ENCODE measurements around the gene EVL.
A peak's percentile ranks its signal among the peaks of the same experiment; 100 is the strongest.

Gene EVL

DNA sequence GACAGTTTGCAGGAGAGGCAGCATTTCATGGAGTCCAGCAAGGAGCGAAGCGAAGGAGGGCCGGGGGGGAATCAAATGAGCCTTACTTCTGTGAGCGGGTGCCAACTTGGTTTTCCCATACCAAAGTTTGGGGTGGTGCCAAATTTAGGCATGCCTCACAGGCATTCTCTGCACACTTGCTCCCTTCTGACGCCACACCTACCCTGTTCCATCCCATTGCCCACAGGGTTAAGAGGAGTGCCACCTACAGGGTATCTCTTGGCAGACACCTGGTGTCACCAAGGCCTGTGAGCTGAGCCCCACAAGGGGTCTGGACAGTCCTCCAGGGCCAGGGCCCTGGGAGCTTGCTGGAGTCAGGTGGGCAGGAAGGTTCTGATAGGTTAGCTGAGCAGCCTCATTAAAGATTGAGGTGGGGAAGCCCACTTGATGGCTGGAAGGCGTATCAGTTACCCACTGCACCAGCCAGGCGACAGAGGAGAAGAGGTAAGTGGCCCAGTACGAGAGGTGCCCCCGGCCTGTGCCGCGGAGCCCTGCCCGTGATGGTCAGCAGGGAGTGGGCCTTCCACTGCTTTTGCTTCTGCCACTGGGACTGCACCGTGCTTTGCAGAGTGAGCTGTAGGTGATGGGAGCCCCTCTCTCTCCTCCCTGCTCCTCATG is 49.0 kb downstream of the EVL start:
- DNase-seq, result no peak

GRCh38 chr14:100115236-100115635 is 50.0 kb downstream of the EVL start:
- DNase-seq, result no peak

- no peak for DNase-seq
These were observed 50.5 kb downstream of the EVL start for GRCh38 chr14:100115726-100116125.

DNA sequence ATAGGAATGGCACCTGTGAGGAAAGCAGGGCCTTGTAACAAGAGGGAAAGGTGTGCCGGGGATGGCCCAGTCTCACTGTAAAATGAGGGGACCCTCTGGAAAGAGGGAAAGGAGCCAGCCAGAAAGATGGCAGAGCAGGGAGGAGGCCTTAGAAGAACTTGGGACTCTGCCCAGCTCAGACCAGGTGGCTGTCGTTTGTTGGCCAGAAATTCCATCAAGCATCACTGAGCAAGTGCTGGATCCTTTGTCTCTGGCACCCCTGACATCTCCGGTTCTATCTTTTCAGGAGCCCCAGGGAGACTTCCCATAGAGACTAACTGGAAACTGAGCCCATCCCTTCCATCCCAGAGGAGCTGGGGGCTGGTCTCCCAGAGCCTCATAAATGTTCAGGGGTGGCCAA is 50.9 kb downstream of the EVL start:
- DNase-seq, result no peak

- DNase-seq, result no peak
These were observed 51.8 kb downstream of the EVL start for GRCh38 chr14:100117026-100117425.

GRCh38 chr14:100117633-100118395 is 52.6 kb downstream of the EVL start:
- DNase-seq, result peak; percentile 62

DNA sequence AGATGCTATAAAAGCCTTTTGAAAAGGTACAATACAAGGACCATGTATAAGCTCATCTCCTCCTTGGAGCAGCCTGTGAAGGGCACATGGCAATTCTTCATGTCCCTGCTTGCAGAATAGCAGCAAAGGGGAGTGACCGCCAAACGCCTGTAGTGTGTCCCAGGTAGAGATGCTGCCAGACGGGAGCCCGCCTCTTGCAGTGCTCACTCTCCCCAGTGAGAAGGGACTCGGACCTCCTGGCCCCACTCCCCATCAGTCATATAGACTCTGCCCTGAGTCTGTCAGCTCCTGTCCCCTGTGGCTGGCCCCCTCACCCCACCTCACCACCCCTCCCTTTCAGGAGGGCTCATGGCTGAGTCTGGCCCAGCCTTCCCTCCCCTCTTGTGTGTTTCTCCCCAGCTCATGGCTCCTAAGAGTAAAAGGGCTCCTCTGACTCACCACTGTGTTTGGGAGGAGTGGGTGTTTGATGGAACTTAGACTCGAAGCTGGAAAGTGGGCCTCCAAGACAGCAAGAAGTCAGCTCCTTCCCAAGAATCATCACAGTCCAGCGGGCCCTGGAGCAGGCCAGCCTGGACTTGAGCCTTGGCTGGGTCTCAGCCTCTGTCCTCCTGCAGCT is 53.3 kb downstream of the EVL start:
- no peak for DNase-seq

DNA sequence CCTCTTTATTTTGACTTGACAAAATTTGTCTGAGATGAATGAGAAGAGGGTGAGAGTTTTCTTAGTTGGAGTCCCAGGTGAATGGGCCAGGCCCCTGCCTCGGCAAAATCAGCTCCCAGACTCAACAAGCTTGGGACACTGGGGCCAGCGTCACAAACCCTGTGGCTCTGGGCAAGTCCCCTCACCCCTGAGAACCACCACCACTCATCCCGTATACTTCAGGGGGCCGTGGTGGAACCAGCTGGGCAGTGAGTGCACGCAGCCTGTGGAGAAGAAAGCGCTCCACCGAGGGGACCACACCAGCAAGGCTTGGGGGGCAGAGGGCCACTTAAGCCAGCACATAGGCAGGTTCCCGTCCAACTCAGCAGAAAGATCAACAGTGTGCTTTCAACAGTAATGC is 54.0 kb downstream of the EVL start:
- no peak for DNase-seq

GRCh38 chr14:100120522-100121269 is 55.5 kb downstream of the EVL start:
- DNase-seq, result no peak

GRCh38 chr14:100121643-100122480 is 56.6 kb downstream of the EVL start:
- peak; percentile 57 for DNase-seq

DNA sequence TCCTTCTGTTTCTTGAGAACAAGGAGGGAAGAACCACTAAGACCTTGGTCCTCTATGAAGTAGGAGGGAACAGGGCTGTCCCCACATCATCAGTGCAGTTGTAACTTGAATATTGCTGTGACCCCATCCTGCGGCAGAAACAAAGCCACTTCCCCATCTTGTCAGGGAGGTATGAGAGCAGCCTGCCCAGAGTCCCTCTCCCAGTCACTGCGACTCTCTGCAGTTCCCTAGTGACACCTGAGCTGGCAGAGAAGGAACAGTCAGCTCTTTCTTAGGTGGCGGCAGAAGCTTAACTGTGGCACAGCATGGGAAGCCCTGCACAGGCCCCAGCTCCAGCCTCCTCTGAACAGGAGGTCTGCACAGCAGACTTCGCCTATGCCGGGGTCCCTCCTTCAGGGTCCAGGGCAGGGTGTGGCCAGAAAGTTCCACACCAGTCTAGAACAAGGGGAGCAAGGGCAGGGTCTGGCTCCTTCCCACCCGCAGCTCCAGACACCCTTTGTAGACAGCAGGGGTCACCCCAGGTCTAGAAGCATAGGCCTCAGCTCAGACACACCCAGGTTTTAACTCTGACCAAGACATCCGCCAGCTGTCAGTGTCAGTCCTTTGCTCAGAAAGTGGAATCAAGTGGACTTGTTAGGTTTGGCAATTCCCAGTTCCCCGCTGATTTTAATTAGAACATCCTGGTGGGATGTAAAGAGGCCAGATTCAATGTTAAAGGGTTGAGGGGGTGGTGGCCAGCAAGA is 57.4 kb downstream of the EVL start:
- DNase-seq, result peak; percentile 82

- no peak for DNase-seq
These were observed 58.4 kb downstream of the EVL start for GRCh38 chr14:100123618-100124017.

- DNase-seq, result no peak
These were observed 59.4 kb downstream of the EVL start for GRCh38 chr14:100124551-100125088.

GRCh38 chr14:100126401-100126800 is 61.2 kb downstream of the EVL start:
- no peak for DNase-seq

DNA sequence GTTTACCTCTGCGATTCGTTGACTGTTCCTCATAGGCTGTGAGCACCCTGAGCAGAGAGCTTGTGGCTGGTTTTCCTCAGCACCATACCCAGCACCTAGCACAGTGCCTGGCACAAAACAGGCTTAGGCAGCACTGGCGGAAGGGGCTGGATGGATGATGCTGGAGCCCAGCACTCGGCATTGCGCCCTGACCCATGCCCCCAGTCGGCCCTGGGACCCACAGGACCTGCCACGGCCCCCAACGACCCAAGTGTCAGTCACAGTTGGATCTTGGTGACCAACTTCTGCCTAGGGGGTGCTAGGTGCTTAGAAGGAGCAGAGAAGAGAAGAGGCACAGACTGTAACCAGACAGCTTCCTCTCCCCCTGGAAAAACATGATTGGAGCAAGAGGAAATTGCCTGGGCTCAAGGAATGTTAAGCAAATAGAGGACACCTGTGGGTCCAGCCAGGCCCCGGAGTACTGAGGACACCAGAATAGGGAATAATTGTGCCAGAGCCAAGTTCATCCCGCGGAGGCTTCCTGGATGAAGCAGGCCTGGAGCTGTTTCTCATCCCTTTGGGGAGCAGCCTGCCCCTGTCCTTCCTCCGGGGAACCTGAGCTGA is 62.7 kb downstream of the EVL start:
- DNase-seq, result no peak

DNA sequence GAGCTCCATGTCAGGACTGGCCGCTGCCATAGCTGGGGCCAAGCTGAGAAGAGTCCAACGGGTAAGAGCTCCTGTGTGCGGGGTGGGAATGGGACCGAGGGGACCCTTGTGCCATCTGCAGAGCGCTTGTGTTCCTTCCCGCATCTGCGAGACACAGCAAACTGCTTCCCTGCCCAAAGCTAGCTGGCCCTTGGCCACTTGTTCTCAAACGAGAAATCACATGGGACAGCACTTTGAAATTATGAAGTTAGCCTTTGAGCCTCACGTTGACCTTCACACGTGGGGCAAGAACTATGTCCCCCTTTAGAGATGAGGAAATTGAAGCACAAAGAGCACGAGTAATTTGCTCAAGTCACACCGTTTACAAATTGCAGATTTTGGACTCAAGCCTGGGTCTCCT is 63.5 kb downstream of the EVL start:
- DNase-seq, result no peak

DNA sequence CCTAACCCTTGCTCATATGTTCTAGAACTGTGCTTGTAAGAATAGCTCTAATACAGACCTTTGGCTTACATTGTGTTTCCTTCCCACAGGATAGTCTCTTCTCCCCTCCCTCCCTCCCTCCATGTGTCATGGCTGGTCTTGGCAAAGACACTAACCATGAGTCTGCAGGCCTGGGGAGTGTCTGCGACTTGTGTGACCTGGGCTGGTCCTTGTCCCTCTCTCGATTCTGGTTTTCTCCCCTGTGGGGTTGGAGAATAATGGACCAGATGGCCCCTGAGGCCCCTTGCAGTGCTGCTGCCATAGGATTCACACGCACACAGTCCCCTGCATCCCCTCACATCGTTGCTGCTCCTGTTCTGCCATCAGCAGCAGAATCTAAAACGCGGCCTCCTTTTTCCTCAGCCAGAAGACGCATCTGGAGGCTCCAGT is 64.0 kb downstream of the EVL start:
- no peak for DNase-seq

- no peak for DNase-seq
These were observed 65.3 kb downstream of the EVL start for GRCh38 chr14:100130521-100130920.

GRCh38 chr14:100131181-100131580 is 66.0 kb downstream of the EVL start:
- DNase-seq, result no peak

GRCh38 chr14:100132161-100132902 is 67.1 kb downstream of the EVL start:
- DNase-seq, result no peak

All from MV-4-11 (cell line).